A673 (cell line): ENCODE data around the gene NEK7. TPM values are rescaled to one million over a fixed set of nuclear protein-coding genes. Genes with fewer than 3 reads are reported as not detected.

Experiments
- BruUV-seq: library from RNA; stranded (reverse); fragments of 400-500 nt; replicated peaks from 2 replicates; lab custom pipeline; 2021; lab: Mats Ljungman, UMichigan
- CTCF ChIA-PET: fragments of 300-600 bp; sonication (Branson Sonifier 250); formaldehyde crosslinking; loops from one replicate; lab custom pipeline; 2022; ENCODE audit warnings: antibody characterized with exemption; lab: Charles Lee
- POLR2A ChIA-PET: fragments of 300-600 bp; sonication (Branson Sonifier 250); formaldehyde crosslinking; loops from one replicate; lab custom pipeline; 2022; ENCODE audit warnings: antibody characterized with exemption; ENCODE audit not compliant: low non-redundant PET; lab: Charles Lee
- DNase-seq: peaks from one replicate; pipeline ENCODE4 v3.0.0-alpha.2; 2015; ENCODE audit warnings: low spot score
- H3K27ac ChIP-seq: fragments of 200-600 bp; sonication (generic); 2 replicates; pipeline ENCODE4 v1.5.1; 2016; ENCODE audit warnings: mixed run types, low read depth, mild to moderate bottlenecking, mixed read lengths, antibody characterized with exemption, low read length; ENCODE audit not compliant: poor library complexity, severe bottlenecking
- H3K27me3 ChIP-seq: fragments of 200-600 bp; sonication (generic); replicated peaks from 2 replicates; pipeline ENCODE4 v1.6.1; 2017; ENCODE audit warnings: mixed run types, low read depth, mild to moderate bottlenecking, mixed read lengths, antibody characterized with exemption, low read length; ENCODE audit not compliant: insufficient read depth, poor library complexity
- H3K36me3 ChIP-seq: fragments of 200-600 bp; sonication (generic); 2 replicates; pipeline ENCODE4 v1.6.1; 2016; ENCODE audit warnings: mixed run types, mild to moderate bottlenecking, mixed read lengths, antibody characterized with exemption, low read length; ENCODE audit not compliant: insufficient read depth, poor library complexity, severe bottlenecking
- H3K4me1 ChIP-seq: fragments of 200-600 bp; sonication (generic); 2 replicates; pipeline ENCODE4 v1.6.1; 2017; ENCODE audit warnings: mixed run types, mild to moderate bottlenecking, mixed read lengths, antibody characterized with exemption, low read length; ENCODE audit not compliant: insufficient read depth, poor library complexity, severe bottlenecking
- H3K4me3 ChIP-seq: fragments of 200-600 bp; sonication (generic); 2 replicates; pipeline ENCODE4 v1.5.1; 2016; ENCODE audit warnings: low read depth, mixed run types, mild to moderate bottlenecking, mixed read lengths, low read length; ENCODE audit not compliant: poor library complexity, severe bottlenecking
- H3K9me3 ChIP-seq: fragments of 200-600 bp; sonication (generic); 2 replicates; pipeline ENCODE4 v1.6.1; 2016; ENCODE audit warnings: mixed run types, low read depth, mild to moderate bottlenecking, mixed read lengths, antibody characterized with exemption, low read length; ENCODE audit not compliant: poor library complexity, severe bottlenecking
- CTCF ChIP-seq: fragments of 300-800, 200-600 bp; sonication (generic); conservative IDR thresholded peaks from 2 replicates; pipeline ENCODE4 v1.5.1; 2017; ENCODE audit warnings: low read depth, mild to moderate bottlenecking, antibody characterized with exemption, low read length, moderate library complexity, mixed read lengths
- EZH2 ChIP-seq: fragments of 200-600 bp; sonication (generic); IDR thresholded peaks from 2 replicates; pipeline ENCODE4 v1.6.1; 2017; ENCODE audit warnings: borderline replicate concordance, low read depth, mild to moderate bottlenecking, mixed read lengths, antibody characterized with exemption, low read length; ENCODE audit not compliant: poor library complexity, severe bottlenecking
- intact Hi-C: fragments of 100-400 bp; cut with micrococcal nuclease; formaldehyde crosslinking; loops from one replicate; pipeline ENCODE4 v1.10.0; 2022; ENCODE audit not compliant: unreplicated experiment
- total RNA-seq: library from RNA; stranded (reverse); gene quantifications from 2 replicates; pipeline ENCODE4 v1.2.3, GENCODE V29; 2021

NEK7 gene
- total RNA-seq, 1 experiment from 2014 or later = 18.6 TPM

- H3K36me3 ChIP-seq = no peaks in the 10 kb centered on the region
- H3K27ac ChIP-seq = no peak overlapping the region
- no peaks in the 10 kb centered on the region for H3K27me3 ChIP-seq
- no peak for DNase-seq
- ChIA-PET CTCF (no interaction called here), POLR2A (no interaction called here)
- TF ChIP-seq CTCF (no peak), EZH2 (no peak)
- H3K9me3 ChIP-seq = no peaks in the 10 kb centered on the region
- no TSS peak for BruUV-seq
- H3K4me1 ChIP-seq = no peaks in the 10 kb centered on the region
- intact Hi-C loops = no loop called here
- H3K4me3 ChIP-seq = no peak overlapping the region
Observed at GRCh38 chr1:198340139-198340538, 183.3 kb downstream of the NEK7 start.

GRCh38 chr1:198346178-198346577 is 189.4 kb downstream of the NEK7 start:
- no peaks in the 10 kb centered on the region for H3K9me3 ChIP-seq
- H3K27me3 ChIP-seq = no peaks in the 10 kb centered on the region
- ChIA-PET CTCF (no interaction called here), POLR2A (no interaction called here)
- DNase-seq = no peak
- no peaks in the 10 kb centered on the region for H3K36me3 ChIP-seq
- H3K4me1 ChIP-seq = no peaks in the 10 kb centered on the region
- BruUV-seq = no TSS peak
- TF ChIP-seq CTCF (no peak), EZH2 (no peak)
- intact Hi-C loops = no loop called here
- H3K27ac ChIP-seq = no peak overlapping the region
- H3K4me3 ChIP-seq = no peak overlapping the region

- no peak overlapping the region for H3K27ac ChIP-seq
- ChIA-PET CTCF (no interaction called here), POLR2A (no interaction called here)
- H3K27me3 ChIP-seq = no peaks in the 10 kb centered on the region
- no peaks in the 10 kb centered on the region for H3K4me1 ChIP-seq
- BruUV-seq = no TSS peak
- H3K4me3 ChIP-seq = no peak overlapping the region
- intact Hi-C loops = loop anchor here (10.0 kb wide), 1 partner anchor 436 kb away; the partner anchor contains the start of gene LHX9
- peak; percentile 34 for TF ChIP-seq CTCF
- TF ChIP-seq EZH2 = no peak
- H3K36me3 ChIP-seq = no peaks in the 10 kb centered on the region
- no peak for DNase-seq
- no peaks in the 10 kb centered on the region for H3K9me3 ChIP-seq
Observed at GRCh38 chr1:198350456-198350855, 193.7 kb downstream of the NEK7 start.
